Occipital lobe (tissue), 2 donors: ENCODE results near the gene ADAM17. TPM values are rescaled to one million over a fixed set of nuclear protein-coding genes. Genes with fewer than 3 reads are reported as not detected.
A peak's percentile ranks its signal among the peaks of the same experiment; 100 is the strongest.
"Not testable (repeated sequence)": the region's sequence is repeated elsewhere in the genome, so short reads cannot be mapped to it uniquely, and the experiment has no call there.

Source experiments
- DNase-seq: peaks from one replicate; lab custom pipeline; 2025; lab: John Stamatoyannopoulos, UW
- total RNA-seq: library from RNA; depleted of rRNA; stranded (reverse); fragments of >200 nt; gene quantifications from one replicate; pipeline ENCODE4 v1.2.3, GENCODE V29; 2014

The ADAM17 gene
- 31.2 TPM for total RNA-seq

GRCh38 chr2:9555297-9556120, at the start of gene ADAM17:
TSS of gene ADAM17 (minus strand) at chr2:9555830. CDS start at chr2:9555605, 225 bp downstream.
- peak; percentile 91 for DNase-seq

- DNase-seq, result no peak
Measured at GRCh38 chr2:9602412-9602811, 46.8 kb upstream of the ADAM17 start.

DNA sequence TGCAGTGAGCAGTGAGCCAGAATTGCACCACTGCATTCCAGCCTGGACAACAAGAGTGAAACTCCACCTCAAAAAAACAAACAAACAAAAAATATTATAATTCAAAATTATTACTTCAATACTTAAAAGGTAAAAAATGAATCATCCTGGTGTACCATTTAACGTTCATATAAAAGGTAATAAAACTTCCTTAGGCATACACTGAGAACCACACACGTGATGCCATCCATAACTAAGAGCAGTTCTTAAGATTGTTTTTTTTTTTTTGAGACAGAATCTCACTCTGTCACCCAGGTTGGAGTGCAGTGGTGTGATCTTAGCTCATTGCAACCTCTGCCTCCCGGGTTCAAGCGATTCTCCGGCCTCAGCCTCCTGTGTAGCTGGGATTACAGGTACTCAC, 45.8 kb upstream of the ADAM17 start:
- no peak for DNase-seq

- no peak for DNase-seq
Measured at GRCh38 chr2:9599430-9599829, 43.8 kb upstream of the ADAM17 start.

DNA sequence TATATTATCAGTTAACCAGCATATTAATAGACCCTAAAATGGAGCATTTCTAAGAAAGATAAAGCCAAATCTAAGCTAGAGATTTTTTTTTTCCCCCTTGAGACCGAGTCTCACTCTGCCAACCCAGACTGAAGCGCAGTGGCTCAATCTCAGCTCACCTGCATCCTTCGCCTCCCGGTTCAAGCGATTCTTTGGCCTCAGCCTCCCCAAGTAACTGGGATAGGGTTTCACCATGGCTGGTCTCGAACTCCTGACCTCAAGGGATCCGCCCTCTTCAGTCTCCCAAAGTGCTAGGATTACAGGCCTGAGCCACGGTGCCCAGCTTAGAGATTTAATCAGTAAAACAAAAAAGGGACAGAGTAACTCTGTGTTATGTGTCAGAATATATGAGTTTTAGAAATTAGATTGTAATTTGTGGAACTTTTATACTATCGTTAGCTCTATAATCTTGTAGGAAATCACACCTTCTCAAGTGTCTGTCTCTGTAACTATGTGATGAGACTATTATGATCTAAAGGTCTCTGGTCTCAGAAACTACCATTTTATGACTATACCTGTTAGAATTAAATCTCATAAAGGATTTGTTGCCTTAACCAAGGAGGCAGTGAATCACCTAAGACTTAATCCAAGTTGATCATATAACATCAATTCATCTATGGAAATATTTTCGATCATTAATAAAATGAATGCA, 41.1 kb upstream of the ADAM17 start:
- DNase-seq, result no peak

GRCh38 chr2:9595746-9596145, 40.1 kb upstream of the ADAM17 start:
- DNase-seq, result no peak

DNA sequence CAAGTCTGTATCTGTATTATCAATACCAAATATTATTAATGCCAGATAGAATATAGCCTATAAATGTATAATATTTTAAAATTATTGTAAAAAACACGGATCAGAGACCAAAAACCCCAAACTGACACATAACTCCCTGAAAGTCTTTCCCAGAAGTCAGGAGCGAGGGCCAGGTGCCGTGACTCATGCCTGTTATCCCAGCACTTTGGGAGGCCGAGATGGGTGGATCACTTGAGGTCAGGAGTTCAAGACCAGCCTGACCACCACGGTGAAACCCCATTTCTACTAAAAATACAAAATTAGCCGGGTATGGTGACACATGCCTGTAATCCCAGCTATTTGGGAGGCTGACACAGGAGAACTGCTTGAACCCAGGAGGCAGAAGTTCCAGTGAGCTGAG, 39.6 kb upstream of the ADAM17 start:
- not testable (repeated sequence) for DNase-seq

GRCh38 chr2:9594366-9595054, 38.9 kb upstream of the ADAM17 start:
- DNase-seq, result no peak

DNA sequence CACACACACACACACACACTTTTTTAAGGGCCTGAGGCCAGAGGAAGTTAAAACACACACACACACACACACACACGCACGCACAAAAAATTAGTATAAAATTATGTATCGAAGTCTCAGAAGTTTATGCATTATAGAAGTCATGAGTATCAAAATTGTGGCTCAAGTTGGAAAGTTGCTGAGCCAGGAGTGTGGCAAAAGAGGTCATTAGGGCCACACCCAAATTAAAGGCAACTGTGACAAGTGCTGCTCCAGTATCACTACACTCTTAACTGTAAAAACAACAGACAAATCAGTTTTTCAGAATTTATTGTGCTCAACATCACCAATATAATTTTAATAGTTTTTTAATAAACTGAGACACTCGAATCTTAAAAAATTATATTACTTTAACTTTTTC, 38.3 kb upstream of the ADAM17 start:
- no peak for DNase-seq

- DNase-seq, result no peak
Measured at GRCh38 chr2:9592699-9593098, 37.1 kb upstream of the ADAM17 start.

DNA sequence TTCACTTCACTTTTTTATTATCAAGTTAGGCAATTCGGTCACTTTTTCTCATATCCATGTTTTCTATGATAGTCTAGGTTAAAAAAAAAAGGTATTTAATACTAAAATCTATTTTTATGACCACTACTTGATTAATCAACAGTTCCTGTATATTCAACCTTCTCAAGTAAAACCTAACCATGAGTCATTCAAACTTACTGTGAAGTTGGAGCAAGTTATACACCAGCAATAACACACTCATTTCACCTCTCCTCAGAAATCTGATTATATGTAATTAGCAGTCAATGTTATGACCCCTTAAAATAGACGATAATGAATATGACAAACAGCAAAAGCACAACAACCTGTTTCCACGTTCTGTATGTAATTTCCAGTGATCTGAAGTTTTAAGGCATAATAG, 35.0 kb upstream of the ADAM17 start:
- no peak for DNase-seq

DNA sequence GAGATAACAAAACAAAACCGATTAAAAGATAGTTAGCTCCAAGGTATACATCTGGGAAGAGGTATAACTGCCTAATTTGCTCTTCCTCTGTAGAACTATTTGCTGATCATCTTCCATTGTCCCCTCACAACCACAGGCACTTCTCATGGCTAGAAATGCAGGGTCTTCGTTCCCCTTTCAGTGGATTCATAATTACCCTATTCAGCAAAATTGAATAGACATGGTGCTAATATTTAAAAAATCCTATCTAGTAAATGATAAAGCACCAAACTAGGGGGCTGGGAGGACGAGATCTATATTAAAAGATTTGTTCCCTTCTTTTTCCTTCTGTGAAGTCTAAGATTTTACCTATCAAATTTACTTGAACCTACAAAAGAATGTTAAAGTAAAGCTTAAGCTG, 30.8 kb upstream of the ADAM17 start:
- no peak for DNase-seq

- DNase-seq, result no peak
Measured at GRCh38 chr2:9585486-9585885, 29.9 kb upstream of the ADAM17 start.

GRCh38 chr2:9584902-9585301, 29.3 kb upstream of the ADAM17 start:
- DNase-seq, result not testable (repeated sequence)

DNA sequence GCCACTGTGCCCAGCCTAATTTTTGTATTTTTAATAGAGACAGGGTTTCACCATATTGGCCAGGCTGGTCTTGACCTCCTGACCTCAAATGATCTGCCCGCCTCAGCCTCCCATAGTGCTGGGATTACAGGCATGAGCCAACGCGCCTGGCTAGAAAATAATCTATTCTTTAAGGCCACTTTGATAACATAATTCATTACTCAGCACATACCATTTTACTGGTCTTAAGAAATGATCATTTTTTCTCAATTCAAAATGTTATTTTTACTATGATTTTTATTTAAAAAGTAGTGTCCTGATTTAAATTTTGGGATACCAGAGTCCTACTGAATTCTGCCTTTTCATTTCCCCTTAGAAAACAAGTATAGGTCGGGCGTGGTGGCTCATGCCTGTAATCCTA, 27.0 kb upstream of the ADAM17 start:
- DNase-seq, result no peak

DNA sequence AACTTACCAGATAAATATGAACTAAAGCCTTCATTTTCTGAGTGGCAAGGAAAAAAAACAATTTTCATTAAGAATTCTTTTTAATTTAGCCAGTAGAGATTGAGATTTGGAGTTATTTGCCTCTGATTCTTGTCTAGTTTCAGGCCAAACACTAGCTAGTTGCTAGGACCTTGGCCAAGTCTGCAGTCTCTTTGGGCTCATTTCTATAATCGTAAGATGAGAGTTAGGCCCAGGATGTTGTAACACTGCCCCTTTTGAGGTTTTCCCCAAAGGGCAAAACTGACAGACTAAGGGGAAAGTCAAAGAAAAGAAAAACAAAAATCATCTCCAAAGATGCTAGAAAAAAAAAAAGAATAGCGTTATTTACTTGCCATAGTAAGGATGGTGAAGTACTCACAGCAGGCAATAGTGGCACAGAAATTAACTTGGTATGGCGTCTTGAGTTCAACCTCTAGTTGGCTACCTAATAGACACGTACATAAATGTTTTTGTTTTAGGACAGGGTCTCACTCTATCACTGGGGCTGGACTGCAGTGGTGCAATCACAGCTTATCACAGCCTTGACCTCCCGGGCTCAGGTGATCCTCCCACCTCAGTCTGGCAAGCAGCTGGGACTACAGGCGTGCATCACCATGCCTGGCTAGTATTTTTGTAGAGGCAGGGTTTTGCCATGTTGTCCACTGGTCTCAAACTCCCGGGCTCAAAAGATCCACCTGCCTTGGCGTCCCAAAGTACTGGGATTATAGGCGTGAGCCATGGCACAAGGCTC, 23.0 kb upstream of the ADAM17 start:
- DNase-seq, result no peak

- DNase-seq, result no peak
Measured at GRCh38 chr2:9574331-9574730, 18.7 kb upstream of the ADAM17 start.

GRCh38 chr2:9573840-9574239, 18.2 kb upstream of the ADAM17 start:
- no peak for DNase-seq

DNA sequence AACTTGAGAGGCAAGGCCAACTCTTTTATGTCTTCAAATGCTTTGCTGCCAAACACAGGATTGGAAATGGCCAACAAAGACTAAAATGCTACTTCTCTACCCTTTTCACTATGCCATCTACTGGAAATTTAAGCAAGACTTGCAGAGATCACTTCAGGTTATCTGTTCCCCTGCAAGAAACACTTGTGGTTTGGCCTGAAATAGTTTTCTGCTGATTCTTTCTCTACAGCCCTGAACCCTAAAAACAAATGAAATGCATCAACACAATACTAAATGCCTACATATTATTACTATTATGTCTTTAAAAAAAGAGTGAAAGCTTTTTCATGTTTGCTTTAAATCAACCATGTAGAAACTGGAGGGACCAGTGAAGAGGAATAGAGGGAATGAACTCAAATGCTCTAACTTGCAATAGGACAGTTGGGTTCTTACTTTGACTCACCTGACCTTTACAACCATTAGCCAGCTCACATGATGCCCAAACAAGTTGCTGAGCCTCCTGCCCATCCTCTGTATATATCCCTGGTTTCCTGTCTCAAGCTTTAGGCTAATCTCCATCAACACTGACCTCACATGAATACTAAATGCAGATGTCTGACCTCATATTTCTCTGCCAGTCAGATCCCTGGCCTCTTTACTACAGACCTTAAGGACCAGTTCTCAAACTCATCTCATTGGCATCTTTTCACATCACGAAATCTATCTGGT, 17.5 kb upstream of the ADAM17 start:
- DNase-seq, result no peak

GRCh38 chr2:9570182-9571060, 14.8 kb upstream of the ADAM17 start:
- no peak for DNase-seq
